GM23338 (cell line): Measurements from ENCODE around the gene SMPD4.
"Not testable (repeated sequence)": the region's sequence is repeated elsewhere in the genome, so short reads cannot be mapped to it uniquely, and the experiment has no call there.

Source experiments
- CREB1 ChIP-seq: fragments of 250-450 bp; sonication (Bioruptor Pico); IDR thresholded peaks from 2 replicates; pipeline ENCODE4 v1.5.0; 2020; ENCODE audit warnings: low read depth, mild to moderate bottlenecking, moderate library complexity
- EZH2 ChIP-seq: fragments of 200-600 bp; sonication (generic); IDR thresholded peaks from one replicate; pipeline ENCODE4 v1.8.0; 2017; ENCODE audit warnings: antibody characterized with exemption, mild to moderate bottlenecking, low read depth; ENCODE audit not compliant: unreplicated experiment
- POLR2AphosphoS5 ChIP-seq: IDR thresholded peaks from 2 replicates; pipeline ENCODE4 v1.6.1; 2016; ENCODE audit warnings: antibody characterized with exemption, low read depth
- TF ChIP-seq, protein P1 (sequence below), 2 experiments: fragments of 200-600 bp in 1 of 2; sonication (generic) in 1 of 2; conservative IDR thresholded peaks; 2 replicates each; pipeline versions ENCODE4 v1.5.1 to v1.6.1; 2016 to 2017; ENCODE audit warnings: antibody characterized with exemption in 2 of 2, low read depth in 2 of 2, mild to moderate bottlenecking in 2 of 2, moderate library complexity in 1 of 2

- TF ChIP-seq EZH2; CREB1 (CRISPR knock-in tag); POLR2AphosphoS5: not testable (repeated sequence)
- TF ChIP-seq, protein P1, sequence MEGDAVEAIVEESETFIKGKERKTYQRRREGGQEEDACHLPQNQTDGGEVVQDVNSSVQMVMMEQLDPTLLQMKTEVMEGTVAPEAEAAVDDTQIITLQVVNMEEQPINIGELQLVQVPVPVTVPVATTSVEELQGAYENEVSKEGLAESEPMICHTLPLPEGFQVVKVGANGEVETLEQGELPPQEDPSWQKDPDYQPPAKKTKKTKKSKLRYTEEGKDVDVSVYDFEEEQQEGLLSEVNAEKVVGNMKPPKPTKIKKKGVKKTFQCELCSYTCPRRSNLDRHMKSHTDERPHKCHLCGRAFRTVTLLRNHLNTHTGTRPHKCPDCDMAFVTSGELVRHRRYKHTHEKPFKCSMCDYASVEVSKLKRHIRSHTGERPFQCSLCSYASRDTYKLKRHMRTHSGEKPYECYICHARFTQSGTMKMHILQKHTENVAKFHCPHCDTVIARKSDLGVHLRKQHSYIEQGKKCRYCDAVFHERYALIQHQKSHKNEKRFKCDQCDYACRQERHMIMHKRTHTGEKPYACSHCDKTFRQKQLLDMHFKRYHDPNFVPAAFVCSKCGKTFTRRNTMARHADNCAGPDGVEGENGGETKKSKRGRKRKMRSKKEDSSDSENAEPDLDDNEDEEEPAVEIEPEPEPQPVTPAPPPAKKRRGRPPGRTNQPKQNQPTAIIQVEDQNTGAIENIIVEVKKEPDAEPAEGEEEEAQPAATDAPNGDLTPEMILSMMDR (conservative IDR thresholded peaks at IDR 0.05; ENCODE audit: low read depth in 2 of 2) = not testable (repeated sequence)
Measured at GRCh38 chr2:130141002-130141401, 40.4 kb downstream of the SMPD4 start.
